K562 (cell line): ENCODE results near the gene CEP120.

Experiments used
- MTA3 ChIP-seq: fragments of 450-650 bp; formaldehyde crosslinking; IDR thresholded peaks from 2 replicates; pipeline ENCODE4 v1.6.1; 2017; ENCODE audit warnings: mild to moderate bottlenecking, borderline replicate concordance
- TCFL5 ChIP-seq: fragments of 250-450 bp; sonication (Bioruptor Pico); conservative IDR thresholded peaks from 2 replicates; pipeline ENCODE4 v1.6.1; 2021; ENCODE audit warnings: mild to moderate bottlenecking, moderate library complexity, matching md5 sums

- TF ChIP-seq TCFL5 (CRISPR knock-in tag): no peak
- no peak for TF ChIP-seq MTA3
Observed at GRCh38 chr5:123369371-123369968, 53.7 kb downstream of the CEP120 start.
